NCI-H2196 (cell line): ENCODE measurements around the gene TSC22D3.
"Not testable (repeated sequence)": the region's sequence is repeated elsewhere in the genome, so short reads cannot be mapped to it uniquely, and the experiment has no call there.

ENCODE experiments used
- DNase-seq: peaks from one replicate; lab custom pipeline; 2025; ENCODE audit not compliant: unreplicated experiment; lab: John Stamatoyannopoulos, UW

TSC22D3 gene

DNA sequence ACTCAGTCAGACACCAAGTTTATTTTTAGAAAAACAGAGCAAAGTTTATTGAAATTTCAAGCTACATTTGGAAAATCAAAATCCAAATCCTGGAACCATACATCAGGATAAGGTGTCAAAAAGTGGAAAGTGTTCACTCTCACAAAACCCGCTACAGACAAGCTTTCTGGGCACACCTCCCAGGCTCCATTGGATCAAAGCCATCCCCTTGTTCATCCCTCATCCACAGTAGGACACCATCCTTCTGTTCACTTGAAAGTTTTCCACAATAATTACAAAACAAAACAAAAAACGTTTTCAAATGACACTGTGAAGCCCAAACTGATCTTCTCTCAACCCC lies 62.4 kb downstream of the TSC22D3 start:
- DNase-seq: no peak

DNA sequence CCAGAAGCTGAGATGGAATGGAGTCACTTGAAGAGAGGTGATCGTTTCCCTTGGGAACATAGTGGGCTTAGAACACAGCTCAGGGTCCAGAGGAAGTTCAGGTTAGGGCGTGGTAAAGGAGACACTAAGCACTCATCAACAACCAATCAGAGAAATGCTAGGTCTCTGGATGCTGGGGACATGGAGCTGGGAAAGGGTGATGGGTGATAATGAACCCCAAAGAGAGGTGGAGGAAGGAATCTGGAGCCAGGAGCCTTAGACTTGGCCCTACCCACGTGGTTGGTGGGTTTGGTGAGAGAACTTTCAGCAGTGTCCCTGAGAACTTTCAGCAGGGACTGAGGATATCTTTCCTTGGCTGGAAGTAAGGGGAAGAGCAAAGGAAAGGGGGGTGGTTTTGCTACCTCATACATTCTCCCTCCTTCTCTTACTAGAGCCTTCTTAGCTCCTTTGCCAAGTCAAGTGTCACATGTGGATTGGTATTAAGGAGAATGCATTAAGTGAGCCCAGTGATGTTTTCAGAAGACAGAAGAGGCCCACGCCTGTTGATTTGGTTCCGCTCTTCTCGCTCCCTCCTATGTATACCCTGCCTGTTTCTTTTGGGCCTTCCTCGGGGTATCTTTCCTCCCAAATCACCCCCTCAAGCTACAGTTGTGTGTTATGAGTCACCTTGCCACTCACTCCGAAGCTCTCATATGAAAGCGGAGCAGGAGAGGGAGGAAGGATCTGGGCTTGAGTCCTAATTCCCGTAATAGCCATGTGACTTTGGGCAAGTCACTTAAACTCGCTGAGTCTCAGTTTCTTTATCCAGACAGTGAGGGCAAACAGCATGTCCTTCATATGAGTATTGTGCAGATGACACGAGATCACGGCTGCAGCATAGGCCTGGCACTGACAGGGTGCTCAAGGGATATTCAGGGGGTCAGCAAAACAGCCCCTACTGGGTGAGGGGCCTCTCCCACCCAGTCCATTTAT lies 63.1 kb downstream of the TSC22D3 start:
- no peak for DNase-seq

DNA sequence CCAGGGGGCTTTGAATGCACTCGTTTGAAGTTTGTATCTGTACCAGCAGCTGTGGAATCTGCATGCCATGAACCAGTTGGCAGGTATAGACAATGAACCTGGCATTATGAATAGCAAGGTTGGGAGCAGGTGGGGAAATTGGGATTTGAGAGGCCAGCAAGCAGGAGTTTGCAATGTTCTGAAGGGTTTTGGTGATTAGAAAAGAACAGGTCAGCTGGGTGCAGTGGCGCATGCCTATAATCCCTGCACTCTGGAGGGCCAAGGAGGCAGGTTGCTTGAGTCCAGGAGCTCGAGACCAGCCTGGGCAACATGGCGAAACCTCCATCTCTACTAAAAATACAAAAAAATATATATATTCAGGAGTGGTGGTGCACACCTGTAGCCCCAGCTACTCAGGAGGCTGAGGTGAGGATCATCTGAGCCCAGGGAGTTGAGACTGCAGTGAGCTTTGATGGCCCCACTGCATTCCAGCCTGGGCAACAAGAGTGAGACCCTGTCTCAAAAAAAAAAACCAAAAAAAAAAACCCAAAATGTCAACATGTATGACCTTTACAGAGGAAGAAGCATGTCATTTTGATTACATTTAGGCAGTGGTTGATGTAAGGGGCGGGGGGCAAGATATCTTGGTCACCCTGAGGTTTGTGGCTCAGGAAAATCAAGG lies 63.9 kb downstream of the TSC22D3 start:
- DNase-seq: no peak

- DNase-seq: no peak
These were observed 64.8 kb downstream of the TSC22D3 start for GRCh38 chrX:107710617-107711391.

DNA sequence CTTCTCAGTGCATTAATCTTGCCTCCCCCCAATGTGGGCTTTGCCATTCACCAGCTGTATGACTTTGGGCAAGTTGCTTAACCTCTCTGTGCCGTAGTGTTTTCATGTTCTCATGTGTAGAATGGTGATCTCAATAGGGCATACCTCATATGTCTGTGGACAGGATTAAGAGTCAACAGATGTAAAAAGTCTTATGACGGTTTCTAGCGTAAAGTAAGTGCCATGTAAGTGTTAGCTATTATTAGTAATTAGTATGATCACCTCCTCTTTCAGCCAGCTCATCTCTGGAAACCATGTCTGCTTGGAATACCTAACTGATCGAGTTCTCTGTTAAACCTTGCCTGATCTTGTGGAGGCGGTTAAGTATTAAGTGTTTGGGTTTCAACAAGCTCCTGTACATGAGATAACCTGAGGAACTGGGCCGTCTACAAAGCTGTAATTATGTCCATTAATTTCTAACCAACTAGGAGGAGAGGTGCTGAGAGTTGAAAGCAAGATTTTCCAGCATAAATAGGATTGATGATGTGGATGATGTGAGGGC lies 66.3 kb downstream of the TSC22D3 start:
- DNase-seq: no peak

DNA sequence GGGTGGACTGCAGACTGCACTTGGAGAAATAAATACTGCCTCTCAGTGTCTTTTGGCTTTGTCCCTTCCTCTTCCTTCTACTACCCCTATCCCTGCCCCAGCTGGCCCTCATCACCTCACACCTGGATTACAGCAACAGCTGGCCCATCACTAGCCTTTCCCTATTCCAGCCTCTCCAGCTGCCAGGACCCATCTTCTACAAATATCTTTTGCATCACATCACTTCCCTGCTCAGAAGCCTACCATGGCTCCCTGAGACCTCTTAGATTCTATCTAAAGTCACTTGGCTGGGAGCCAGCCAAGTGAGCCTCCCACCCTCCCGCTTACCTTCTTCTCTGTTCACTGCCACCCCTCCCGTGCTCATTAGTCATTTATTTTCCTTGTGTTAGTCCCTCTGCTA lies 66.8 kb downstream of the TSC22D3 start:
- DNase-seq: no peak

- no peak for DNase-seq
These were observed 67.7 kb downstream of the TSC22D3 start for GRCh38 chrX:107707866-107708265.

- no peak for DNase-seq
These were observed 69.3 kb downstream of the TSC22D3 start for GRCh38 chrX:107706309-107706708.

DNA sequence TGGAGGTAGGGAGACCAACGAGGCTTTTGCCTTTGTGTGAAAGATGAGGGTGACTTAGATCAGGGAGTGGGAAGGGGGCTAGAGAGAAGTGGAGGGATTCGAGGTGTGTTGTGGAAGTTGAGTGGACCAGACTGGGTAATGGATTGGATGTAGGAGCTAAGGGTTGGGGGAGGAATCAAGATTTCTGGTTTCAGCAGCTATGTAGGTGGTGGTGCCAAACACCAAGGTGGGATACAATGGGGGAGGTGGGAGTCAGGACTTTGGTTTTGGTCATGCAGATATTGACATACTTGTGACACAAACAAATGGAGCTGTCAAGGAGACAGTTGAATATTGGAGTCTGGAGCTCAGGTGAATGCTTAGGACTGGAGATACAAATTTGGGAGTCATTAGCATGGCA lies 71.0 kb downstream of the TSC22D3 start:
- no peak for DNase-seq

- DNase-seq: no peak
These were observed 71.4 kb downstream of the TSC22D3 start for GRCh38 chrX:107704181-107704580.

GRCh38 chrX:107701493-107702121 lies 74.0 kb downstream of the TSC22D3 start:
- no peak for DNase-seq

GRCh38 chrX:107700790-107701189 lies 74.8 kb downstream of the TSC22D3 start:
- DNase-seq: no peak

GRCh38 chrX:107700317-107700774 lies 75.2 kb downstream of the TSC22D3 start:
- DNase-seq: no peak

- DNase-seq: no peak
These were observed 76.0 kb downstream of the TSC22D3 start for GRCh38 chrX:107699616-107700015.

DNA sequence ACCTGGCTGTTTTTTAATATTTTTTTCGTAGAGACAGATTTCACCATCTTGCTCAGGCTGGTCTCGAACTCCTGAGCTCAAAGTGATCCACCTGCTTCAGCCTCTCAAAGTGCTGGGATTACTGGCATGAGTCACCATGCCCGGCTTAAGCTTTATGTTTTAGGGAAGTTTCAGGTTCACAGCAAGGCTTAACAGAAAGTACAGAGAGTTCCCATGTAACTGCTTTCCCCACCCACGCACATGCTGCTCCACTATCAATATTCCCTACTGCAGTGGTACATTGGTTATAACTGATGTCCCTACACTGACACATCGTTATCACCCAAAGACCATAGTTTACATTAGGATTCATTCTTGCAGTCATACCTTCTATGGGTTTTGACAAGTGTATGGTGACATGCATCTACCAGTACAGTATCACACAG lies 84.6 kb downstream of the TSC22D3 start:
- DNase-seq: no peak

DNA sequence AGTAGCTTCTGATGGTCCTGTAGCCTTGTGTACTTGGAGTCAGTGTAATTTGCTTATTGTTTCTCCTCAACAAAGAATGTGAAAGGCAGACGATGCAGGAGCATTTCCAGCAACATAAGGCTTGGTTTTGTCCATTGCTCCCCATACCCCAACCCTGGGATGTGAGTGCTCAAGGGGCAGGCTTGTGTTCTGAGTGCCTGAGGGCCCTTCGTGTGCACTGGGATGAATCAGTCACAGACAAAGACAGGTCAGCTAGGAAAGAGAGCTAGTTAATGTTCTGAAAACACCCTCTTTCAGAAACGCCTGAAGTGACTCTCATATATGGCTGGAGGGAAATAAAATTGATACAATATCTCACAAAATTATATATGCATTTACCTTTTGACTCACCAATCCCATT lies 88.1 kb downstream of the TSC22D3 start:
- no peak for DNase-seq

- DNase-seq: no peak
These were observed 88.8 kb downstream of the TSC22D3 start for GRCh38 chrX:107686792-107687191.

DNA sequence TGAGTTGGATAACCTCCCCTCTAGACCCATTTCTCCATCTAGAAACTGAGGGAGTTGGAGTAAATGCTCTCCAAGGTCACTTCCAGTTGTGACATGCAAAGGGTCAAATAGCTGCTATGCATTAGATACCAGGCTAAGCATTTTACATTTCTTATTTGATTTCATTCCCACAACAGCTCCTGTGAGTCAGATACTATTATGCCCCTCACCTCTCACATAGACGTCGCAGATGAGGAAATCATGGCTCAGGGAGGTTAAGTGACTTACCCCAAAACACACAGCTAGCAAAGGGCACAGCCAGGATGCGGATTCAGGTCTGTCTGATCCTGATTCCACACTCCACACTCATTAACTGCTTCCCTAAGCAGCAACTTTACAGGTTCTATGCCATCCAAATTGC lies 89.6 kb downstream of the TSC22D3 start:
- no peak for DNase-seq

GRCh38 chrX:107685586-107685985 lies 90.0 kb downstream of the TSC22D3 start:
- DNase-seq: not testable (repeated sequence)

GRCh38 chrX:107684956-107685385 lies 90.6 kb downstream of the TSC22D3 start:
- DNase-seq: no peak

- DNase-seq: no peak
These were observed 91.7 kb downstream of the TSC22D3 start for GRCh38 chrX:107683931-107684330.
